Measurements from ENCODE around the gene C4BPA.

Gene C4BPA

GRCh38 chr1:207128336-207128921 lies 24.4 kb downstream of the C4BPA start:
- in situ Hi-C loops (cut with MboI; ENCODE audit: low pct_unique_long_range_greater_than_20kb, low sequenced_read_pairs, unreplicated experiment), result no loop called here
- no peak for DNase-seq (ENCODE audit: low spot score)
- no peak for TF ChIP-seq CTCF (IDR thresholded peaks at IDR 0.05; ENCODE audit: extremely low read depth, insufficient read depth, missing control alignments)

GRCh38 chr1:207129053-207129452 lies 25.0 kb downstream of the C4BPA start:
- TF ChIP-seq CTCF (IDR thresholded peaks at IDR 0.05; ENCODE audit: extremely low read depth, insufficient read depth, missing control alignments), result no peak
- in situ Hi-C loops (cut with MboI; ENCODE audit: low pct_unique_long_range_greater_than_20kb, low sequenced_read_pairs, unreplicated experiment), result no loop called here
- DNase-seq (ENCODE audit: low spot score), result no peak

GRCh38 chr1:207130252-207131036 lies 26.4 kb downstream of the C4BPA start:
- in situ Hi-C loops (cut with MboI; ENCODE audit: low pct_unique_long_range_greater_than_20kb, low sequenced_read_pairs, unreplicated experiment), result no loop called here
- TF ChIP-seq CTCF (IDR thresholded peaks at IDR 0.05; ENCODE audit: extremely low read depth, insufficient read depth, missing control alignments), result no peak
- DNase-seq (ENCODE audit: low spot score), result no peak

- in situ Hi-C loops (cut with MboI; ENCODE audit: low pct_unique_long_range_greater_than_20kb, low sequenced_read_pairs, unreplicated experiment), result no loop called here
- DNase-seq (ENCODE audit: low spot score), result no peak
- TF ChIP-seq CTCF (IDR thresholded peaks at IDR 0.05; ENCODE audit: extremely low read depth, insufficient read depth, missing control alignments), result no peak
Measured at GRCh38 chr1:207131163-207131562, 27.1 kb downstream of the C4BPA start.

- in situ Hi-C loops (cut with MboI; ENCODE audit: low pct_unique_long_range_greater_than_20kb, low sequenced_read_pairs, unreplicated experiment), result no loop called here
- no peak for DNase-seq (ENCODE audit: low spot score)
- TF ChIP-seq CTCF (IDR thresholded peaks at IDR 0.05; ENCODE audit: extremely low read depth, insufficient read depth, missing control alignments), result no peak
Measured at GRCh38 chr1:207134581-207134980, 30.5 kb downstream of the C4BPA start.

GRCh38 chr1:207139616-207140015 lies 35.6 kb downstream of the C4BPA start:
- in situ Hi-C loops (cut with MboI; ENCODE audit: low pct_unique_long_range_greater_than_20kb, low sequenced_read_pairs, unreplicated experiment), result no loop called here

More at GRCh38 chr1:207139616-207140015, 35.6 kb downstream of the C4BPA start:
- TF ChIP-seq CTCF (IDR thresholded peaks at IDR 0.05; ENCODE audit: extremely low read depth, insufficient read depth, missing control alignments), result no peak
- no peak for DNase-seq (ENCODE audit: low spot score)
